Measurements from ENCODE around the gene GJB3. TPM values are rescaled to one million over a fixed set of nuclear protein-coding genes. Genes with fewer than 3 reads are reported as not detected.
A peak's percentile ranks its signal among the peaks of the same experiment; 100 is the strongest.

Gene GJB3
- total RNA-seq, 1 experiment from 2014 or later = 74.8 TPM

GRCh38 chr1:34739613-34740012, 41.4 kb upstream of the GJB3 start:
- POLR2A ChIA-PET = no interaction called here
- TF ChIP-seq CTCF (IDR thresholded peaks at IDR 0.05; ENCODE audit: unreplicated experiment) = no peak

GRCh38 chr1:34740161-34740868, 40.7 kb upstream of the GJB3 start:
- Mint-ChIP-seq H3K4me1 (ENCODE audit: insufficient read depth, unreplicated experiment) (no peaks in the 10 kb centered on the region), H3K9me3 (ENCODE audit: unreplicated experiment) (no peaks in the 10 kb centered on the region), H3K27ac (ENCODE audit: low read depth, unreplicated experiment) (no peak overlapping the region), H3K36me3 (ENCODE audit: insufficient read depth, unreplicated experiment) (no peaks in the 10 kb centered on the region), H3K4me3 (ENCODE audit: unreplicated experiment) (no peak overlapping the region), H3K27me3 (ENCODE audit: insufficient read depth, unreplicated experiment) (no peaks in the 10 kb centered on the region)
- TF ChIP-seq CTCF (IDR thresholded peaks at IDR 0.05; ENCODE audit: unreplicated experiment) = no peak
- POLR2A ChIA-PET = no interaction called here
- DNase-seq (ENCODE audit: unreplicated experiment) = no peak
- CTCF ChIA-PET = interaction anchor here (1.1 to 8.7 kb wide), 2 partner anchors 14 to 64 kb away, joined by 3 to 82 read pairs; partner anchors contain the start of gene GJB5
- BruUV-seq (replicated peaks) = no TSS peak
- intact Hi-C loops (cut with micrococcal nuclease) = no loop called here

More at GRCh38 chr1:34739613-34740012, 41.4 kb upstream of the GJB3 start:
- Mint-ChIP-seq H3K27ac (ENCODE audit: low read depth, unreplicated experiment) (no peak overlapping the region), H3K4me3 (ENCODE audit: unreplicated experiment) (no peak overlapping the region), H3K27me3 (ENCODE audit: insufficient read depth, unreplicated experiment) (no peaks in the 10 kb centered on the region), H3K9me3 (ENCODE audit: unreplicated experiment) (no peaks in the 10 kb centered on the region), H3K36me3 (ENCODE audit: insufficient read depth, unreplicated experiment) (no peaks in the 10 kb centered on the region), H3K4me1 (ENCODE audit: insufficient read depth, unreplicated experiment) (no peaks in the 10 kb centered on the region)
- BruUV-seq (replicated peaks) = no TSS peak
- DNase-seq (ENCODE audit: unreplicated experiment) = no peak
- intact Hi-C loops (cut with micrococcal nuclease) = no loop called here
- CTCF ChIA-PET = interaction anchor here (0.8 to 8.7 kb wide), 3 partner anchors 11 to 126 kb away, joined by 3 to 82 read pairs (median 3); partner anchors contain the start of gene GJB5

- TF ChIP-seq CTCF (IDR thresholded peaks at IDR 0.05; ENCODE audit: unreplicated experiment) = peak; percentile 97
- H3K27me3 Mint-ChIP-seq (ENCODE audit: insufficient read depth, unreplicated experiment) = no peaks in the 10 kb centered on the region
- ChIA-PET POLR2A (interaction anchor here (1.0 to 1.5 kb wide), 4 partner anchors 12 to 279 kb away, joined by 3 to 6 read pairs (median 3); partner anchors contain the start of gene GJB5), CTCF (interaction anchor here (0.6 to 8.7 kb wide), 57 partner anchors 9 to 1804 kb away, joined by 3 to 82 read pairs (median 5); partner anchors contain the start of gene GJB5)
- peak; percentile 77 for DNase-seq (ENCODE audit: unreplicated experiment)
- H3K27ac Mint-ChIP-seq (ENCODE audit: low read depth, unreplicated experiment) = peak overlapping the region; percentile 20
- intact Hi-C loops (cut with micrococcal nuclease) = loop anchor here (1.0 to 2.0 kb wide), 2 partner anchors 144 to 1110 kb away; no protein-coding TSS in a partner anchor
- H3K4me3 Mint-ChIP-seq (ENCODE audit: unreplicated experiment) = no peak overlapping the region
- H3K9me3 Mint-ChIP-seq (ENCODE audit: unreplicated experiment) = no peaks in the 10 kb centered on the region
- BruUV-seq (replicated peaks) = no TSS peak
- no peaks in the 10 kb centered on the region for H3K36me3 Mint-ChIP-seq (ENCODE audit: insufficient read depth, unreplicated experiment)
- H3K4me1 Mint-ChIP-seq (ENCODE audit: insufficient read depth, unreplicated experiment) = no peaks in the 10 kb centered on the region
Measured at GRCh38 chr1:34742667-34743270, 38.2 kb upstream of the GJB3 start.

GRCh38 chr1:34743775-34744174, 37.2 kb upstream of the GJB3 start:
- ChIA-PET CTCF (interaction anchor here (0.6 to 8.7 kb wide), 39 partner anchors 10 to 1832 kb away, joined by 3 to 82 read pairs (median 6); partner anchors contain the start of gene GJB5), POLR2A (interaction anchor here (0.6 to 1.3 kb wide), 3 partner anchors 11 to 274 kb away, joined by 3 to 5 read pairs (median 3); partner anchors contain the start of genes GJB5 and SMIM12)
- Mint-ChIP-seq H3K9me3 (ENCODE audit: unreplicated experiment) (no peaks in the 10 kb centered on the region), H3K36me3 (ENCODE audit: insufficient read depth, unreplicated experiment) (no peaks in the 10 kb centered on the region), H3K27ac (ENCODE audit: low read depth, unreplicated experiment) (peak overlapping the region; percentile 20), H3K4me1 (ENCODE audit: insufficient read depth, unreplicated experiment) (no peaks in the 10 kb centered on the region), H3K4me3 (ENCODE audit: unreplicated experiment) (no peak overlapping the region), H3K27me3 (ENCODE audit: insufficient read depth, unreplicated experiment) (no peaks in the 10 kb centered on the region)
- no peak for DNase-seq (ENCODE audit: unreplicated experiment)
- TF ChIP-seq CTCF (IDR thresholded peaks at IDR 0.05; ENCODE audit: unreplicated experiment) = no peak
- no TSS peak for BruUV-seq (replicated peaks)
- intact Hi-C loops (cut with micrococcal nuclease) = loop anchor here (2.0 kb wide), 1 partner anchor 1111 kb away; no protein-coding TSS in a partner anchor

Data from MCF 10A (cell line).